ENCODE measurements around the gene CCDC192. TPM values are rescaled to one million over a fixed set of nuclear protein-coding genes. Genes with fewer than 3 reads are reported as not detected.
"Not testable (repeated sequence)": the region's sequence is repeated elsewhere in the genome, so short reads cannot be mapped to it uniquely, and the experiment has no call there.

CCDC192 gene
- total RNA-seq, 2 experiments from 2014 or later, result not detected

DNA sequence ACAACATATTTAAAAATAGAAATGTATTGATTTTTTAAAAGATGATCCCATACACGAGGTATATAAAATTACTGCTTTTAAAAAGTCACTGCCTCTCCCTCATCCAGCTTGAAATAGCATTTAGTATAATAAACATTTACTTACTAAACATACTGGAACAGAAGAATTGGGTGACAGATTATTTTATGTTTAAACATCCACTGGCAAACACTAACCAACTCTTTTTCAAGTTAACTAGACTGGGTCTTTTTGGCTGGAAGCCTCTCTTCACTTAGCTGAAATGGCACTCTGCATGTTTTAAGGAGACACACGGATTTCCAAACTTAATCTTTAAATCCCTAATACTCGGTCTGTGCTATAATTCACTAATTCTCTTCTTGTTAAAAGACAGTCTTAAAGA lies 35.3 kb upstream of the CCDC192 start:
- H3K4me1 Mint-ChIP-seq (ENCODE audit: low read depth), result no peaks in the 10 kb centered on the region

DNA sequence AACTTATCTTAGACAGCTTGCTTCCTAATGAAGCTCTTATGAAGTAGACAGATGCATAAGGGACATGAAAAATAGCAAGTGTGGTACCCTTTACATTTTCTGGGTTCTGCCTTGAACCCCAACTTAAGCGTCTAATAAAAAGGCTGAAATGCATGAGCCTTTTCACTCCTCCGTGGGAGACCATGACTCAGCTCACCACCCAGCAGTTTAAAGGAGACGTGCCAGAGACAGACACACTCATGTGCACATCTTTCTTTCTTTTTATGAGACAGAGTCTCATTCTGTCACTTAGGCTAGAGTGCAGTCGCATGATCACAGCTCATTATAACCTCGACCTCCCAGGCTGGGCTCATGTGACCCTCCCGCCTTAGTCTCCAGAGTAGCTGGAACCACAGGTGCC lies 32.0 kb upstream of the CCDC192 start:
- intact Hi-C loops (cut with DNase I, micrococcal nuclease), result no loop called here
- Histone ChIP-seq H3K9me3 (ENCODE audit: control insufficient read depth in 1 of 2, insufficient read depth in 1 of 2, low read length in 2 of 2) (no peaks in the 10 kb centered on the region), H3K36me3 (ENCODE audit: insufficient read depth, low read length) (no peaks in the 10 kb centered on the region), H3K27me3 (ENCODE audit: control insufficient read depth in 1 of 2, insufficient read depth in 2 of 2, low read length in 2 of 2) (no peaks in the 10 kb centered on the region), H3K4me3 (ENCODE audit: low read length) (no peak overlapping the region), H3K4me1 (ENCODE audit: insufficient read depth, low read length) (no peaks in the 10 kb centered on the region), H3K27ac (ENCODE audit: low read depth in 1 of 2, low read length in 2 of 2) (no peak overlapping the region)
- Mint-ChIP-seq H3K36me3 (ENCODE audit: low read depth) (no peaks in the 10 kb centered on the region), H3K4me3 (no peak overlapping the region), H3K4me1 (ENCODE audit: low read depth) (no peaks in the 10 kb centered on the region), H3K27me3 (no peaks in the 10 kb centered on the region), H3K9me3 (no peaks in the 10 kb centered on the region), H3K27ac (no peak overlapping the region)
- DNase-seq, result no peak
- ATAC-seq (ENCODE audit: poor library complexity), result no peak
- TF ChIP-seq, protein P1, sequence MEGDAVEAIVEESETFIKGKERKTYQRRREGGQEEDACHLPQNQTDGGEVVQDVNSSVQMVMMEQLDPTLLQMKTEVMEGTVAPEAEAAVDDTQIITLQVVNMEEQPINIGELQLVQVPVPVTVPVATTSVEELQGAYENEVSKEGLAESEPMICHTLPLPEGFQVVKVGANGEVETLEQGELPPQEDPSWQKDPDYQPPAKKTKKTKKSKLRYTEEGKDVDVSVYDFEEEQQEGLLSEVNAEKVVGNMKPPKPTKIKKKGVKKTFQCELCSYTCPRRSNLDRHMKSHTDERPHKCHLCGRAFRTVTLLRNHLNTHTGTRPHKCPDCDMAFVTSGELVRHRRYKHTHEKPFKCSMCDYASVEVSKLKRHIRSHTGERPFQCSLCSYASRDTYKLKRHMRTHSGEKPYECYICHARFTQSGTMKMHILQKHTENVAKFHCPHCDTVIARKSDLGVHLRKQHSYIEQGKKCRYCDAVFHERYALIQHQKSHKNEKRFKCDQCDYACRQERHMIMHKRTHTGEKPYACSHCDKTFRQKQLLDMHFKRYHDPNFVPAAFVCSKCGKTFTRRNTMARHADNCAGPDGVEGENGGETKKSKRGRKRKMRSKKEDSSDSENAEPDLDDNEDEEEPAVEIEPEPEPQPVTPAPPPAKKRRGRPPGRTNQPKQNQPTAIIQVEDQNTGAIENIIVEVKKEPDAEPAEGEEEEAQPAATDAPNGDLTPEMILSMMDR (IDR thresholded peaks at IDR 0.05), result no peak
- ChIA-PET CTCF (no interaction called here), POLR2A (no interaction called here)

More for the DNA sequence above, 35.3 kb upstream of the CCDC192 start:
- no peaks in the 10 kb centered on the region for H3K9me3 Mint-ChIP-seq
- CTCF ChIA-PET, result no interaction called here
- H3K27me3 Mint-ChIP-seq, result no peaks in the 10 kb centered on the region
- Histone ChIP-seq H3K27ac (ENCODE audit: low read depth in 1 of 2, low read length in 2 of 2) (no peak overlapping the region), H3K4me3 (ENCODE audit: low read length) (no peak overlapping the region), H3K27me3 (ENCODE audit: control insufficient read depth in 1 of 2, insufficient read depth in 2 of 2, low read length in 2 of 2) (no peaks in the 10 kb centered on the region), H3K9me3 (ENCODE audit: control insufficient read depth in 1 of 2, insufficient read depth in 1 of 2, low read length in 2 of 2) (no peaks in the 10 kb centered on the region), H3K36me3 (ENCODE audit: insufficient read depth, low read length) (no peaks in the 10 kb centered on the region), H3K4me1 (ENCODE audit: insufficient read depth, low read length) (no peaks in the 10 kb centered on the region)
- no peak for ATAC-seq (ENCODE audit: poor library complexity)
- no peaks in the 10 kb centered on the region for H3K36me3 Mint-ChIP-seq (ENCODE audit: low read depth)
- TF ChIP-seq, protein P1 (IDR thresholded peaks at IDR 0.05), result no peak
- intact Hi-C loops (cut with DNase I, micrococcal nuclease), result no loop called here
- H3K27ac Mint-ChIP-seq, result no peak overlapping the region
- no peak for DNase-seq
- no peak overlapping the region for H3K4me3 Mint-ChIP-seq
- POLR2A ChIA-PET, result no interaction called here

DNA sequence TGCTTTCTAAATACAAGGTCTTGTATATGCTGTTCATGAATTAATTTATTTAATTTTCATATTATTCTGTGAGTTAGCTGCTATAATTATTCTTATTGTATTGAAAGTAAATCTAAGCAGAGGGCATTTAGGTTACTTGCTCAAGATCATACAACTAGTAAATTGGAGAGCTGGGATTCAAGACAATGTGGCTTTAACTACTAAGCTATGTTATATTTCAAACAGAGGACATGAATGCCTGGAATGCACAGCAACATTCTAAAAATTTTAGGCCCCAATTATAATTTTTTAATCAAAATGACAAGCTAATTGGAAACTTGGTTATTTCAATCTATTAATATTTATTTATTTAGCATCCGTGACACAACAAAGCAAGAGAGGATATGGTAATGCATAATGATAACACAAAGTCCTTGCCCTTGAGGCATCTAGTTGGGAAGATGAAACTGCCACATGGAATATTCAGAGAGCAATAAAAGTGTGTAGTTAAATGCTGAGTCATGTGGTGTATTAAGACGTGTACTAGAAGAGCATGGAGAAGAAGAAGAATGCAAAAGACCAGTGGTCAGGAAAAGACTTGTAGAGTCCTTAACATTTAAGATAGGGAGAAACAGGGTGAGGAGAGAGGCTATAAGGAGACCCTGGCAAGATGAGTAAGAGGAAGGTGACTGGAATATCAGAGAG lies 29.9 kb upstream of the CCDC192 start:
- Histone ChIP-seq H3K27ac (ENCODE audit: low read depth in 1 of 2, low read length in 2 of 2) (no peak overlapping the region), H3K9me3 (ENCODE audit: control insufficient read depth in 1 of 2, insufficient read depth in 1 of 2, low read length in 2 of 2) (no peaks in the 10 kb centered on the region), H3K4me1 (ENCODE audit: insufficient read depth, low read length) (no peaks in the 10 kb centered on the region), H3K4me3 (ENCODE audit: low read length) (no peak overlapping the region), H3K36me3 (ENCODE audit: insufficient read depth, low read length) (no peaks in the 10 kb centered on the region), H3K27me3 (ENCODE audit: control insufficient read depth in 1 of 2, insufficient read depth in 2 of 2, low read length in 2 of 2) (no peaks in the 10 kb centered on the region)
- Mint-ChIP-seq H3K4me3 (no peak overlapping the region), H3K9me3 (no peaks in the 10 kb centered on the region), H3K36me3 (ENCODE audit: low read depth) (no peaks in the 10 kb centered on the region), H3K4me1 (ENCODE audit: low read depth) (no peaks in the 10 kb centered on the region), H3K27ac (no peak overlapping the region), H3K27me3 (no peaks in the 10 kb centered on the region)
- ChIA-PET POLR2A (no interaction called here), CTCF (no interaction called here)
- DNase-seq (no peak), ATAC-seq (ENCODE audit: poor library complexity) (no peak)
- intact Hi-C loops (cut with DNase I, micrococcal nuclease), result no loop called here
- TF ChIP-seq, protein P1 (IDR thresholded peaks at IDR 0.05), result no peak

DNA sequence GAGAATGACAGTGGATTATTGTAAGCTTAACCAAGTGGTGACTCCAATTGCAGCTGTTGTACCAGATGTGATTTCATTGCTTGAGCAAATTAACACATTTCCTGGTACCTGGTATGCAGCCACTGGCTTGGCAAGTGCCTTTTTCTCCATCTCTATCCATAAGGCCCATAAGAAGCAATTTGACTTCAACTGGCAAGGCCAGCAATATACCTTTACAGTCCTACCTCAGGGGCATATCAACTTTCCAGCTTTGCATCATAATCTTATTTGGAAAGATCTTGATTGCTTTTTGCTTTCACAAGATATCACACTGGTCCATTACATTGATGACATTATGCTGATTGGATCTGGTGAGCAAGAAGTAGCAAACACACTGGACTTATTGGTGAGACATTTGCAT lies 26.2 kb upstream of the CCDC192 start:
- H3K27me3 Mint-ChIP-seq; H3K27ac ChIP-seq (ENCODE audit: low read depth in 1 of 2, low read length in 2 of 2); H3K9me3 Mint-ChIP-seq; POLR2A ChIA-PET; H3K27ac Mint-ChIP-seq; CTCF ChIA-PET; ATAC-seq (ENCODE audit: poor library complexity); H3K4me3 ChIP-seq (ENCODE audit: low read length); H3K4me1 ChIP-seq (ENCODE audit: insufficient read depth, low read length); DNase-seq; H3K4me1 Mint-ChIP-seq (ENCODE audit: low read depth); H3K36me3 ChIP-seq (ENCODE audit: insufficient read depth, low read length); H3K9me3 ChIP-seq (ENCODE audit: control insufficient read depth in 1 of 2, insufficient read depth in 1 of 2, low read length in 2 of 2); H3K27me3 ChIP-seq (ENCODE audit: control insufficient read depth in 1 of 2, insufficient read depth in 2 of 2, low read length in 2 of 2); H3K4me3 Mint-ChIP-seq; H3K36me3 Mint-ChIP-seq (ENCODE audit: low read depth); intact Hi-C loops (cut with DNase I, micrococcal nuclease): not testable (repeated sequence)

DNA sequence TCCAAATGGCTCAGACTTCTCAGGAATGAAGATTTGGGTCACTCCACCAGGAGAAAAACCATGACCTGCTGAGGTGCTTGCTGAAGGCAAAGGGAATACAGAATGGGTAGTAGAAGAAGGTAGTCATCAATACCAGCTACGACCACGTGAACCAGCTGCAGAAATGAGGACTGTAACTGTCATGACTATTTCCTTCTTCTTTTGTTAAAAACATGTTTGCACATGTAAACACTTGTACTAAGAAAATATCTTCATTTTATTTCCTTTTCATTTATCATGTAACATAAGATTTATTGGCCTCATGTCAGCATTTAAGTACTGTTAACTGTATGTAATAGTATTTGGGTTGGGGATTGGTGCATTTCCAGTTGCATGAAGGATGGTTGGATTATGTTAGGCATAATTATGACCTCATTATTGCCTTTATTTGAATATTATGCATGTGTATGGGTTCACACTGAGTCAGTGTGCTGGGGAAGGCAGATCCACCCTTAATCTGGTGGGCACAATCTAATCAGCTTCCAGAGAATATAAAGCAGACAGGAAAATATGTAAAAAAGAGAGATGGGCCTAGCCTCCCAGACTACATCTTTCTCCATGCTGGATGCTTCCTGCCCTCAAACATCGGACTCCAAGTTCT lies 23.4 kb upstream of the CCDC192 start:
- H3K27me3 Mint-ChIP-seq; H3K36me3 Mint-ChIP-seq (ENCODE audit: low read depth); H3K4me3 Mint-ChIP-seq; H3K4me1 Mint-ChIP-seq (ENCODE audit: low read depth); H3K27ac ChIP-seq (ENCODE audit: low read depth in 1 of 2, low read length in 2 of 2); DNase-seq; H3K9me3 ChIP-seq (ENCODE audit: control insufficient read depth in 1 of 2, insufficient read depth in 1 of 2, low read length in 2 of 2); ATAC-seq (ENCODE audit: poor library complexity); H3K9me3 Mint-ChIP-seq; CTCF ChIA-PET; H3K4me3 ChIP-seq (ENCODE audit: low read length); H3K4me1 ChIP-seq (ENCODE audit: insufficient read depth, low read length); H3K27me3 ChIP-seq (ENCODE audit: control insufficient read depth in 1 of 2, insufficient read depth in 2 of 2, low read length in 2 of 2); intact Hi-C loops (cut with DNase I, micrococcal nuclease); H3K27ac Mint-ChIP-seq; POLR2A ChIA-PET; H3K36me3 ChIP-seq (ENCODE audit: insufficient read depth, low read length): not testable (repeated sequence)

Measured in CD4-positive, alpha-beta T cell (primary cell).